ENCODE results near the gene ABCC12.

- TF ChIP-seq BHLHE40 (IDR thresholded peaks at IDR 0.05; ENCODE audit: borderline replicate concordance), result no peak
- no peak for TF ChIP-seq LEF1 (IDR thresholded peaks at IDR 0.05; ENCODE audit: borderline replicate concordance)
- TF ChIP-seq TARDBP (IDR thresholded peaks at IDR 0.05), result no peak
- no peak for TF ChIP-seq SP1 (IDR thresholded peaks at IDR 0.05)
- no peak for TF ChIP-seq ARNT (IDR thresholded peaks at IDR 0.05)
- no peak for TF ChIP-seq PKNOX1 (IDR thresholded peaks at IDR 0.05)
- TF ChIP-seq L3MBTL2 (conservative IDR thresholded peaks at IDR 0.05), result no peak
- no peak for TF ChIP-seq CTBP1 (IDR thresholded peaks at IDR 0.05; ENCODE audit: borderline replicate concordance)
- no peak for TF ChIP-seq HDGF (IDR thresholded peaks at IDR 0.05; ENCODE audit: borderline replicate concordance)
- no peak for TF ChIP-seq SUZ12 (IDR thresholded peaks at IDR 0.05)
- TF ChIP-seq FOXM1 (IDR thresholded peaks at IDR 0.05; ENCODE audit: borderline replicate concordance), result no peak
- TF ChIP-seq FOXA1 (IDR thresholded peaks at IDR 0.05), result no peak
- no peak for TF ChIP-seq ELF4 (IDR thresholded peaks at IDR 0.05)
Measured at GRCh38 chr16:48110000-48110399, 45.8 kb downstream of the ABCC12 start.
